Smooth muscle cell (in vitro differentiated cells): ENCODE results near the gene TPPP. TPM values are rescaled to one million over a fixed set of nuclear protein-coding genes. Genes with fewer than 3 reads are reported as not detected.

Experiments used
- DNase-seq: peaks from one replicate; lab custom pipeline; 2025; ENCODE audit not compliant: unreplicated experiment; lab: John Stamatoyannopoulos, UW
- H2AFZ ChIP-seq: fragments of 200-600 bp; sonication (generic); 2 replicates; pipeline ENCODE4 v1.6.0; 2016; ENCODE audit warnings: antibody characterized with exemption, low read depth, mild to moderate bottlenecking
- H3F3A ChIP-seq: fragments of 200-600 bp; sonication (generic); 2 replicates; pipeline ENCODE4 v1.6.0; 2017; ENCODE audit warnings: antibody characterized with exemption, low read depth
- H3K27ac ChIP-seq: fragments of 200-600 bp; sonication (generic); 2 replicates; pipeline ENCODE4 v1.5.1; 2016; ENCODE audit warnings: low read depth, mild to moderate bottlenecking
- H3K27me3 ChIP-seq: fragments of 200-600 bp; sonication (generic); 2 replicates; pipeline ENCODE4 v1.6.1; 2016; ENCODE audit warnings: low read depth, mild to moderate bottlenecking
- H3K36me3 ChIP-seq: fragments of 200-600 bp; sonication (generic); 2 replicates; pipeline ENCODE4 v1.5.1; 2016; ENCODE audit warnings: low read depth
- H3K4me1 ChIP-seq: fragments of 200-600 bp; sonication (generic); 2 replicates; pipeline ENCODE4 v1.5.1; 2016; ENCODE audit warnings: low read depth
- H3K4me2 ChIP-seq: fragments of 200-600 bp; sonication (generic); 2 replicates; pipeline ENCODE4 v1.6.0; 2016; ENCODE audit warnings: mild to moderate bottlenecking
- H3K4me3 ChIP-seq: fragments of 200-600 bp; sonication (generic); 2 replicates; pipeline ENCODE4 v1.5.1; 2016; ENCODE audit warnings: mild to moderate bottlenecking
- H3K79me2 ChIP-seq: fragments of 200-600 bp; sonication (generic); 2 replicates; pipeline ENCODE4 v1.6.0; 2016; ENCODE audit warnings: low read depth, mild to moderate bottlenecking
- H3K9ac ChIP-seq: fragments of 200-600 bp; sonication (generic); 2 replicates; pipeline ENCODE4 v1.6.0; 2016; ENCODE audit warnings: low read depth
- H3K9me3 ChIP-seq: fragments of 200-600 bp; sonication (generic); replicated peaks from 2 replicates; pipeline ENCODE4 v1.5.1; 2016; ENCODE audit warnings: low read depth
- H4K20me1 ChIP-seq: fragments of 200-600 bp; sonication (generic); 2 replicates; pipeline ENCODE4 v1.6.0; 2016; ENCODE audit warnings: low read depth
- CTCF ChIP-seq: fragments of 200-600 bp; sonication (generic); IDR thresholded peaks from 2 replicates; pipeline ENCODE4 v1.5.1; 2017; ENCODE audit warnings: borderline replicate concordance, mild to moderate bottlenecking, antibody characterized with exemption; ENCODE audit not compliant: insufficient read depth, poor library complexity, severe bottlenecking
- WGBS: methylation state at CpG from one replicate; pipeline ENCODE4 v1.1.7; 2016; ENCODE audit warnings: low lambda C conversion rate; 5-methylcytosine and 5-hydroxymethylcytosine counted together
- polyA plus RNA-seq: library from polyadenylated mRNA; unstranded; fragments of >200 nt; fragmentation: Nextera tagmentation; extraction: Ambion mirVana; gene quantifications from 2 replicates; pipeline ENCODE4 v1.2.1, GENCODE V29; 2016
- total RNA-seq: library from RNA; depleted of rRNA; stranded (reverse); fragments of >200 nt; gene quantifications from 2 replicates; pipeline ENCODE4 v1.2.3, GENCODE V29; 2014

TPPP gene
- total and polyA plus RNA-seq, 2 experiments from 2014 or later, result not detected

GRCh38 chr5:675111-675870 lies 17.9 kb downstream of the TPPP start:
- Histone ChIP-seq H3F3A (no peaks in the 10 kb centered on the region), H3K27ac (no peak overlapping the region), H3K4me1 (peaks cover 3% of the 10 kb centered on the region), H3K79me2 (no peaks in the 10 kb centered on the region), H3K4me3 (no peak overlapping the region), H2AFZ (no peak overlapping the region), H3K9ac (no peak overlapping the region), H3K4me2 (no peak overlapping the region), H3K9me3 (no peaks in the 10 kb centered on the region), H3K27me3 (no peaks in the 10 kb centered on the region), H3K36me3 (no peaks in the 10 kb centered on the region), H4K20me1 (no peaks in the 10 kb centered on the region)
- WGBS, result 84% methylated on average over 6 of the region's 20 CpGs
- TF ChIP-seq CTCF, result no peak
- no peak for DNase-seq

GRCh38 chr5:674630-675011 lies 18.5 kb downstream of the TPPP start:
- Histone ChIP-seq H2AFZ (no peak overlapping the region), H3K27me3 (no peaks in the 10 kb centered on the region), H4K20me1 (no peaks in the 10 kb centered on the region), H3K4me3 (no peak overlapping the region), H3K36me3 (no peaks in the 10 kb centered on the region), H3K79me2 (no peaks in the 10 kb centered on the region), H3K4me2 (no peak overlapping the region), H3K9ac (no peak overlapping the region), H3K27ac (no peak overlapping the region), H3K9me3 (no peaks in the 10 kb centered on the region), H3K4me1 (peaks cover 3% of the 10 kb centered on the region), H3F3A (no peaks in the 10 kb centered on the region)
- no peak for TF ChIP-seq CTCF
- no peak for DNase-seq
- WGBS, result 92% methylated on average over 7 of the region's 7 CpGs

GRCh38 chr5:673831-674629 lies 19.1 kb downstream of the TPPP start:
- Histone ChIP-seq H4K20me1 (no peaks in the 10 kb centered on the region), H3K4me2 (no peak overlapping the region), H3K79me2 (no peaks in the 10 kb centered on the region), H3K4me3 (no peak overlapping the region), H3K9ac (no peak overlapping the region), H3K36me3 (no peaks in the 10 kb centered on the region), H3K9me3 (no peaks in the 10 kb centered on the region), H3F3A (no peaks in the 10 kb centered on the region), H3K27ac (no peak overlapping the region), H3K27me3 (no peaks in the 10 kb centered on the region), H3K4me1 (peaks cover 3% of the 10 kb centered on the region), H2AFZ (no peak overlapping the region)
- no peak for TF ChIP-seq CTCF
- WGBS, result 89% methylated on average over 27 of the region's 27 CpGs
- no peak for DNase-seq
